Choroid plexus epithelial cell (primary cell): ENCODE results near the gene DTNA.

Experiments
- DNase-seq: peaks from one replicate; pipeline ENCODE4 v3.0.0-alpha.2; 2010; ENCODE audit warnings: low read depth
- H3K4me3 ChIP-seq: 2 replicates; pipeline ENCODE4 v1.5.1; 2011; ENCODE audit warnings: low read depth, mild to moderate bottlenecking, control low read depth, low read length, moderate library complexity
- TF ChIP-seq, protein P1 (sequence below): conservative IDR thresholded peaks from 2 replicates; pipeline ENCODE4 v1.5.1; 2011; ENCODE audit warnings: low read depth, mild to moderate bottlenecking, control low read depth, inconsistent platforms, low read length, moderate library complexity

The DTNA gene

DNA sequence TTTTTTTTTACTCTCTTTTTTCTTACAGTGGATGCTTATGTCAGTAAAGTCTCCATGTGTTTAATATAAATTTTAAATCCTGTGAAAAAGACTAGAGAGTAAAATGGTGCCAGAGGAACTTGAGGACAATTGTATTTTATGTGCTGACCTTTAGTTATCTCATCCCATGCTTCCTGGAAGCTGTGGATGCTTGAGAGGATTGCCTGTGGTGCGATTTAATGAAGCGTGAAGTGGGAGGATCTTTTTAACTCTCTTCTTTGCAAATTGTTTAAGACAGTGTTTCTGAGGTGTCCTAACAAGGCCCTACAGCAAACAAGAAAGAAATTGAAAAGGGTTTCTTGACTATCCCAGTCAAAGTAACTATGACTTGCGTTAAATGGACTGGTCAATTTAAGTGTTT is 84.2 kb downstream of the DTNA start:
- no peak overlapping the region for H3K4me3 ChIP-seq
- no peak for DNase-seq
- TF ChIP-seq, protein P1, sequence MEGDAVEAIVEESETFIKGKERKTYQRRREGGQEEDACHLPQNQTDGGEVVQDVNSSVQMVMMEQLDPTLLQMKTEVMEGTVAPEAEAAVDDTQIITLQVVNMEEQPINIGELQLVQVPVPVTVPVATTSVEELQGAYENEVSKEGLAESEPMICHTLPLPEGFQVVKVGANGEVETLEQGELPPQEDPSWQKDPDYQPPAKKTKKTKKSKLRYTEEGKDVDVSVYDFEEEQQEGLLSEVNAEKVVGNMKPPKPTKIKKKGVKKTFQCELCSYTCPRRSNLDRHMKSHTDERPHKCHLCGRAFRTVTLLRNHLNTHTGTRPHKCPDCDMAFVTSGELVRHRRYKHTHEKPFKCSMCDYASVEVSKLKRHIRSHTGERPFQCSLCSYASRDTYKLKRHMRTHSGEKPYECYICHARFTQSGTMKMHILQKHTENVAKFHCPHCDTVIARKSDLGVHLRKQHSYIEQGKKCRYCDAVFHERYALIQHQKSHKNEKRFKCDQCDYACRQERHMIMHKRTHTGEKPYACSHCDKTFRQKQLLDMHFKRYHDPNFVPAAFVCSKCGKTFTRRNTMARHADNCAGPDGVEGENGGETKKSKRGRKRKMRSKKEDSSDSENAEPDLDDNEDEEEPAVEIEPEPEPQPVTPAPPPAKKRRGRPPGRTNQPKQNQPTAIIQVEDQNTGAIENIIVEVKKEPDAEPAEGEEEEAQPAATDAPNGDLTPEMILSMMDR = no peak

DNA sequence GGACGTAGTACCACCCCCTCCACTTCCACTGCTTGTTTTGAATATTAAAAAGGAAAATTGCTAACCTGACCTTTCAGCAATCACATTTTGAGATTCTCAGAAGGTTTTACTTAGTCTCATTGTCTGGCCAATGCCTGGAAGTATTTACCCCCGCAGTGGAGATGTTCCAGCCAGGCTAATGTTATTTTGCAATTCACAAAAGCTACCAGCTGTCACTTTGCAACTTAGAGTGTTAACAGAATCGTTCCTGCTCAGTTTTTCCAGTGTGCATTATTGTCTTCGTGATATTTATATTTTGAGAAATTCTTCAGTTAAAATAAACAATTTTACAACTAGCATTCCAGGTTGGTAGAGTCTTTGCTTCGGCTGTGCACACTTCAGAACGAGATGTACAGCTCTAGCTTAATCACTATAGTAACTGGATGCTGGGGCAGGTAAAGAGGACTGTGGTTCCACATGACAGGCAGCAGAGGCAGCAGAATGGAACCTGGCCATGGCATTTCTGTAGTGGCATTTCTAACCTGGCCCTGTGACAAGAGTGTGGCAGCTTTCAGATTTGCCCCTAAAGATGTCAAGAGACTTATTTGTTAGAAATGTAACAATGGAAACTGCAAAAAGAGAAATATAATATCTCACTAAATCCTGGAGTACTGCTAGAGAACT is 85.1 kb downstream of the DTNA start:
- no peak overlapping the region for H3K4me3 ChIP-seq
- TF ChIP-seq, protein P1 = no peak
- DNase-seq = no peak

DNA sequence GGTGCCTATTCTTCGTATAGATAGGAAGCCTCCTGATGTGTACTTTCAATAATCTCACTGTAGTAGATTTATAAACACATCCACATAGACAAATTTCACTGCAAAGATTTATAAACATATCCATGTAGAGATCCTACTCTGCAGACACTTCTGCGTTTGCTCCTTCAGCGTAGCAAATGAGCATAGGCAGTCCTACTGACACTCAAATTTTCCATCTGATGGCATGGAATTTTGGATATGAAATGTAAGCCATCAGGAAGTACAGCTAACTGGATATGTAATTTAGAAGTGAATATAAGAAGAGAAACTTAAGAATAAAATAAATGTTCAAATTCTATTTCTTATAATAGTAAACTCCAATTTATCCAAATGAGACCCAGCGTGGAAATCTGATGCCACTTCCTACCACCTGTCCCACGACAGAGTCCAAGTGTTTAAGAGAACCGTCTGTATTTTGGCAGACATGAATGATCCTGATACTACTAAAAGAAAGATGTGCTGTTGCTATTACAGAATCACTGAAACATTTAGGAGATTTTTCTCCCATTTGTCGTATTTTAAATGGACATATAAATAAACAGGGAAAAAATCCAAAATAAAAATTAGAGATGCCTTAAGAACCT is 86.0 kb downstream of the DTNA start:
- no peak for DNase-seq

GRCh38 chr18:34799291-34799690 is 89.2 kb downstream of the DTNA start:
- H3K4me3 ChIP-seq = no peak overlapping the region
- no peak for DNase-seq
- TF ChIP-seq, protein P1 = no peak

More for the DNA sequence above, 86.0 kb downstream of the DTNA start:
- TF ChIP-seq, protein P1 = no peak
- H3K4me3 ChIP-seq = no peak overlapping the region

DNA sequence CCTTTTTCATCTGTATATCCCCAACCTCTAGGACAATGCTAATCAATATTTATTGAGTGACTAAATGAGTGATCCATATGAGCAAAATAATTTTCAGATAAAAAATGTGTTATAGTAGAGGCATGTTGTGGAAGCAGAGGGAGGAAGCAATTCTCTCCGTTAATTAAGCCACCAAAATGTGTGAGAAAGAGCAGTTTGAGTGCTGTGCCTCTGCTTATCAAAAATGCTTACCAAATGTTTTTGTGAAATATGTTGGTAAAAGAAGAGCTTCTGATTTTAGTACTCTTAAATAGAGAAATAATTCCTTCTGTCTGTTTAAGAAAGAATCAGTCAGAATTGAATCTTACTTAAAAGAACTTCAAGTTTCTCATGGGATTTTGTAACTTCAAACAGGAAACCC is 90.3 kb downstream of the DTNA start:
- TF ChIP-seq, protein P1 = no peak
- DNase-seq = no peak
- H3K4me3 ChIP-seq = no peak overlapping the region

DNA sequence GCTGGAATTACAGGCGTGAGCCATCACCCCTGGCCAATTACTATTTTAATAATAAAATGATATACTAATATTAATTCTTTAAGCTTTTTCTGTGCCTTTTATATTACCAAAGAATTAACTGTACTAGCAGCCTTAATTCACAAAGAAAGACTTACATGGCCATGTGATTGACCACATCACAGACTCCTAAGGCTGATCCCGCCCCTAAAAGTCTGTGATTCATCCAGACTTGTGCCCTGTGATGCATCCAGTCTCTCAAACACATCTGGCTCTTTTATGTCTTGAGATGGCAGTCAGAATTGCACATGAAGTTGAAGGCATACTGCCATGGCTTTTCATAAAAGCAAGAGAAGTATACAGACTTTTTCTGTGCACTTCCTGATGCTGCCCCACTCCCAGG is 91.7 kb downstream of the DTNA start:
- H3K4me3 ChIP-seq = no peak overlapping the region
- TF ChIP-seq, protein P1 = no peak
- DNase-seq = peak; percentile 76

DNA sequence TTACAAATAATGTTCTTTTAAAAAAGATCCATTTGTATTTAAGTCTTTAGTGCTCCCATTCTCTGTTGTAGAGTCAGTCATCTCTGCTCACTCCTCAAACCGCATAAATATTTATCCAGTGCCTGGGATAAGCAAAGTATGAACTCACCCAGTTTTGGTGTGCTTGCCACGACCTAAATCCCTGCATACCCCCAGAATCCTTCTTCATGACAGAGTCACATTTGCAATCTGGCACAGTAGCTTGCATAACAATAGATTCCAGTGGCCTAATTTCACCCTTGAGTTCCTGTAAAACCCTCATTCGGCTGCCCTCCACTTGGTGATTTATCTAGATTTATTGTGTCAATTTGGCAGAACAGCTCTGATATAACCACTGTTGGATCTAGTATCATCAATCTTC is 92.9 kb downstream of the DTNA start:
- TF ChIP-seq, protein P1 = no peak
- H3K4me3 ChIP-seq = no peak overlapping the region
- no peak for DNase-seq
